DOHH2 (cell line): ENCODE results near the gene NDUFS7.

Experiments
- H3F3A ChIP-seq: fragments of 200-600 bp; sonication (generic), shearing (Covaris generic); 2 replicates; pipeline ENCODE4 v1.6.0; 2016; ENCODE audit warnings: antibody characterized with exemption, mild to moderate bottlenecking; ENCODE audit not compliant: control insufficient read depth, insufficient read depth
- H3K27ac ChIP-seq: fragments of 200-600 bp; sonication (generic); 2 replicates; pipeline ENCODE4 v1.5.1; 2014; ENCODE audit warnings: low read depth, mild to moderate bottlenecking, low read length, moderate library complexity
- H3K27me3 ChIP-seq: fragments of 200-600 bp; sonication (generic); 2 replicates; pipeline ENCODE4 v1.6.1; 2014; ENCODE audit warnings: mild to moderate bottlenecking, low read length, mixed read lengths; ENCODE audit not compliant: control insufficient read depth
- H3K36me3 ChIP-seq: fragments of 200-600 bp; sonication (generic); 2 replicates; pipeline ENCODE4 v1.6.1; 2014; ENCODE audit warnings: mild to moderate bottlenecking, low read length, moderate library complexity, mixed read lengths; ENCODE audit not compliant: control insufficient read depth
- H3K4me1 ChIP-seq: fragments of 200-600 bp; sonication (generic); 2 replicates; pipeline ENCODE4 v1.6.1; 2014; ENCODE audit warnings: mild to moderate bottlenecking, low read length, mixed read lengths; ENCODE audit not compliant: control insufficient read depth
- H3K4me2 ChIP-seq: fragments of 200-600 bp; sonication (generic); 2 replicates; pipeline ENCODE4 v1.6.0; 2014; ENCODE audit warnings: mild to moderate bottlenecking, low read length, moderate library complexity
- H3K4me3 ChIP-seq: fragments of 200-600 bp; sonication (generic); 2 replicates; pipeline ENCODE4 v1.5.1; 2014; ENCODE audit warnings: mild to moderate bottlenecking, low read length, mixed read lengths
- H3K79me2 ChIP-seq: fragments of 200-600 bp; sonication (generic); 2 replicates; pipeline ENCODE4 v1.6.1; 2014; ENCODE audit warnings: mild to moderate bottlenecking, low read length, mixed read lengths; ENCODE audit not compliant: control insufficient read depth
- H3K9me2 ChIP-seq: fragments of 200-600 bp; sonication (generic); replicated peaks from 2 replicates; pipeline ENCODE4 v1.6.1; 2014; ENCODE audit warnings: mild to moderate bottlenecking, low read length, mixed read lengths; ENCODE audit not compliant: control insufficient read depth
- H3K9me3 ChIP-seq: fragments of 200-600 bp; sonication (generic); 2 replicates; pipeline ENCODE4 v1.6.1; 2014; ENCODE audit warnings: antibody characterized with exemption, low read length, mixed read lengths; ENCODE audit not compliant: control insufficient read depth, insufficient read depth
- H4K20me1 ChIP-seq: fragments of 200-600 bp; sonication (generic); 2 replicates; pipeline ENCODE4 v1.6.0; 2014; ENCODE audit warnings: low read depth, mild to moderate bottlenecking, antibody characterized with exemption, low read length, moderate library complexity; ENCODE audit not compliant: control insufficient read depth, insufficient read depth
- EZH2phosphoT487 ChIP-seq: fragments of 200-600 bp; sonication (generic); IDR thresholded peaks from 2 replicates; pipeline ENCODE4 v1.6.1; 2017; ENCODE audit warnings: borderline replicate concordance, mild to moderate bottlenecking, antibody characterized with exemption, low read length, moderate library complexity, mixed read lengths
- TF ChIP-seq, protein P1 (sequence below): fragments of 200-600 bp; sonication (generic); IDR thresholded peaks from one replicate; pipeline ENCODE4 v1.5.1; 2014; ENCODE audit warnings: antibody characterized with exemption, mild to moderate bottlenecking, low read depth, low read length; ENCODE audit not compliant: poor library complexity, severe bottlenecking

Gene NDUFS7

DNA sequence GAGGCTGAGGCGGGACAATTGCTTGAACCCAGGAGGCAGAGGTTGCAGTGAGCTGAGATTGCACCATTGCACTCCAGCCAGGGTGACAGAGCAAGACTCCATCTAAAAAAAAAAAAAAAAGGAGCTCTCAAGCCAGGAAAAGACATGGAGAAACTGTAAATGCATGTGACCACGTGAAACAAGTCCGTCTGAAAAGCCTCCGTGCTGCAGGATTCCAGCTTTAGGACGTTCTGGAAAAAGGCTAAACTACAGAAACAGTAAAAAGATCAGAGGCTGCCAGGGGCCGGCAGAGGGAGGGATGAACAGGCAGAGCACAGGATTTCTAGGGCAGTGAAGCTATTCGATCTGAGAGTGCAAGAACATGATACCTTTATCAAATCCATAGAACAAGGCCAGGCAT, 40.7 kb upstream of the NDUFS7 start:
- no peak overlapping the region for H3K4me2 ChIP-seq
- no peaks in the 10 kb centered on the region for H3K9me3 ChIP-seq
- no peaks in the 10 kb centered on the region for H3K9me2 ChIP-seq
- H3F3A ChIP-seq = peaks cover 5% of the 10 kb centered on the region
- no peaks in the 10 kb centered on the region for H3K36me3 ChIP-seq
- no peak overlapping the region for H3K4me3 ChIP-seq
- H3K79me2 ChIP-seq = no peaks in the 10 kb centered on the region
- TF ChIP-seq EZH2phosphoT487 = no peak
- TF ChIP-seq, protein P1, sequence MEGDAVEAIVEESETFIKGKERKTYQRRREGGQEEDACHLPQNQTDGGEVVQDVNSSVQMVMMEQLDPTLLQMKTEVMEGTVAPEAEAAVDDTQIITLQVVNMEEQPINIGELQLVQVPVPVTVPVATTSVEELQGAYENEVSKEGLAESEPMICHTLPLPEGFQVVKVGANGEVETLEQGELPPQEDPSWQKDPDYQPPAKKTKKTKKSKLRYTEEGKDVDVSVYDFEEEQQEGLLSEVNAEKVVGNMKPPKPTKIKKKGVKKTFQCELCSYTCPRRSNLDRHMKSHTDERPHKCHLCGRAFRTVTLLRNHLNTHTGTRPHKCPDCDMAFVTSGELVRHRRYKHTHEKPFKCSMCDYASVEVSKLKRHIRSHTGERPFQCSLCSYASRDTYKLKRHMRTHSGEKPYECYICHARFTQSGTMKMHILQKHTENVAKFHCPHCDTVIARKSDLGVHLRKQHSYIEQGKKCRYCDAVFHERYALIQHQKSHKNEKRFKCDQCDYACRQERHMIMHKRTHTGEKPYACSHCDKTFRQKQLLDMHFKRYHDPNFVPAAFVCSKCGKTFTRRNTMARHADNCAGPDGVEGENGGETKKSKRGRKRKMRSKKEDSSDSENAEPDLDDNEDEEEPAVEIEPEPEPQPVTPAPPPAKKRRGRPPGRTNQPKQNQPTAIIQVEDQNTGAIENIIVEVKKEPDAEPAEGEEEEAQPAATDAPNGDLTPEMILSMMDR = no peak
- H3K4me1 ChIP-seq = peaks cover 17% of the 10 kb centered on the region
- H3K27me3 ChIP-seq = no peaks in the 10 kb centered on the region
- no peak overlapping the region for H3K27ac ChIP-seq
- no peaks in the 10 kb centered on the region for H4K20me1 ChIP-seq

DNA sequence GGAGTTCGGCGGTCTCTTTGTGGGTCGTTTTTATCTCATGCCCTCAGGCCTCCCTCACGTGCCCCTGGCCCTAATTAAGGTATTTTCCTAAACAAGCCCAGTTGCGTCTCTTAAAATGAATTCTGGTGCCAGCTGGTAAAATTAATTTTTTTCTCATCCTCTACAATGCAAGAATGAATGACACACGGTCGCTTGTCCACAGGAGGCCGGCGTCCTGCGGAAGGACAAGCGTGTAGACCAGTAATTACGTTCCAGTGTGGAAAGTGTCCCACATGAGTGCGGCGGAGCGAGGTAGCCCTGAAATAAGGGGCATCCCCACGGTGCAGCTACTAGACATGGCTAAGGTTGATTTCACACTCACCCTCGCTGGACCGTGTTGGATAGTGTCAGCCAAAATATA, 34.5 kb upstream of the NDUFS7 start:
- no peaks in the 10 kb centered on the region for H3K36me3 ChIP-seq
- no peak overlapping the region for H3K4me3 ChIP-seq
- H3K9me3 ChIP-seq = no peaks in the 10 kb centered on the region

DNA sequence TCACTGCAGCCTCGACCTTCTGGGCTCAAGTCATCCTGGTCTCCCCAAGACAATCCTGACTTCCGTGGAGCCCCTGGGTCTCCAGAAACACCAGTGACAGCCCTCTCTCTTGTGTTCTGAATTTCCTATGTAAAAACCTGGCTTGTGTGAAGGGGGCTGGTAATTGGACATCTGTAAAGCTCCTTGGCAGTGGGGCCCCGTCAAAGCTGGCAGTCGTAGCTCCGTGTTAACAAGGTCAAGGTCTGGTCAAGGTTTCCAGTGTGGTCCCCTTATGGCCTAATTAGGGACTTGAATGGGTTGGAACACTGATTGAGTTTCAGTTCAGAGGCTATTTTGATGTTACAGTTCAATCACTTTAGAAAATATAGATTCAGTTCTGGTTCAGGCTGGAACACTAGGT, 32.8 kb upstream of the NDUFS7 start:
- TF ChIP-seq, protein P1 = no peak
- TF ChIP-seq EZH2phosphoT487 = no peak
- H3K9me2 ChIP-seq = no peaks in the 10 kb centered on the region
- H3K9me3 ChIP-seq = no peaks in the 10 kb centered on the region
- H3K27ac ChIP-seq = no peak overlapping the region
- H3K4me3 ChIP-seq = no peak overlapping the region
- no peaks in the 10 kb centered on the region for H3K27me3 ChIP-seq
- no peaks in the 10 kb centered on the region for H3K36me3 ChIP-seq
- peaks cover 14% of the 10 kb centered on the region for H3K4me1 ChIP-seq
- H3K4me2 ChIP-seq = no peak overlapping the region
- peaks cover 9% of the 10 kb centered on the region for H3K79me2 ChIP-seq
- no peaks in the 10 kb centered on the region for H4K20me1 ChIP-seq
- peaks cover 8% of the 10 kb centered on the region; the same call in 1 of the 2 replicates for H3F3A ChIP-seq

More for the DNA sequence above, 34.5 kb upstream of the NDUFS7 start:
- H3K4me1 ChIP-seq = peaks cover 23% of the 10 kb centered on the region
- no peaks in the 10 kb centered on the region for H3K9me2 ChIP-seq
- no peaks in the 10 kb centered on the region for H3K27me3 ChIP-seq
- no peak overlapping the region for H3K4me2 ChIP-seq
- H3K79me2 ChIP-seq = no peaks in the 10 kb centered on the region
- no peak for TF ChIP-seq EZH2phosphoT487
- H4K20me1 ChIP-seq = no peaks in the 10 kb centered on the region
- peaks cover 13% of the 10 kb centered on the region for H3F3A ChIP-seq
- no peak overlapping the region for H3K27ac ChIP-seq

DNA sequence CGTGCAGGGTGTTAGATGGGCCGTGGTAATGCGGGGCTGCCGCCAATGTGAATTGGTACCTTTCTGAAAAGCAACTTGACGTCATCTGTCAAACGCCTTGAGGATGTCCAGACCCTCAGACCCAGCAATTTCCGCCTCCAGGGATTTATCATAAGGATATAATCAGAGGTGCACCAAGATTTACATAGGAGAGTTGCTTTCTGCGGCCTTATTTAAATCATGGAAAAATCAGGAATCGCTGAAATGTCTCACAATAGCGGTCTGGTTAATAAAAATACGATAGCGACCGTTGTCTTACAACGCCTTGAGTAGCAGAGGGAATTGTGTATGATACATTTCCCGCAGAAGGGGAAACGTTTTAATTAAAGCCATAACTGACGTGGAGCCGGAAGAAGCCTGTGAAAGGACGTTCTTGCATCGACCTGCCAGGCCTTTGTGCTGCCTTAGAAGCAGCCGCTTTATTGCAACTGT, 32.3 kb upstream of the NDUFS7 start:
- H3K79me2 ChIP-seq = peaks cover 14% of the 10 kb centered on the region
- peaks cover 3% of the 10 kb centered on the region; the same call in 1 of the 2 replicates for H3K36me3 ChIP-seq
- peaks cover 18% of the 10 kb centered on the region for H3K4me1 ChIP-seq
- no peaks in the 10 kb centered on the region for H4K20me1 ChIP-seq
- H3K27ac ChIP-seq = no peak overlapping the region
- TF ChIP-seq, protein P1 = no peak
- no peak for TF ChIP-seq EZH2phosphoT487
- no peaks in the 10 kb centered on the region for H3K27me3 ChIP-seq
- no peak overlapping the region for H3K4me3 ChIP-seq
- H3K4me2 ChIP-seq = no peak overlapping the region
- peaks cover 8% of the 10 kb centered on the region; the same call in 1 of the 2 replicates for H3F3A ChIP-seq
- no peaks in the 10 kb centered on the region for H3K9me3 ChIP-seq
- H3K9me2 ChIP-seq = no peaks in the 10 kb centered on the region
